ENCODE results near the gene EDEM1. TPM values are rescaled to one million over a fixed set of nuclear protein-coding genes. Genes with fewer than 3 reads are reported as not detected.
A peak's percentile ranks its signal among the peaks of the same experiment; 100 is the strongest.

The EDEM1 gene
- 100 to 1,000 TPM in 1 of 4 donors, 10 to 100 TPM in 3; 72.4 to 121 (median 88.9) TPM for total RNA-seq

DNA sequence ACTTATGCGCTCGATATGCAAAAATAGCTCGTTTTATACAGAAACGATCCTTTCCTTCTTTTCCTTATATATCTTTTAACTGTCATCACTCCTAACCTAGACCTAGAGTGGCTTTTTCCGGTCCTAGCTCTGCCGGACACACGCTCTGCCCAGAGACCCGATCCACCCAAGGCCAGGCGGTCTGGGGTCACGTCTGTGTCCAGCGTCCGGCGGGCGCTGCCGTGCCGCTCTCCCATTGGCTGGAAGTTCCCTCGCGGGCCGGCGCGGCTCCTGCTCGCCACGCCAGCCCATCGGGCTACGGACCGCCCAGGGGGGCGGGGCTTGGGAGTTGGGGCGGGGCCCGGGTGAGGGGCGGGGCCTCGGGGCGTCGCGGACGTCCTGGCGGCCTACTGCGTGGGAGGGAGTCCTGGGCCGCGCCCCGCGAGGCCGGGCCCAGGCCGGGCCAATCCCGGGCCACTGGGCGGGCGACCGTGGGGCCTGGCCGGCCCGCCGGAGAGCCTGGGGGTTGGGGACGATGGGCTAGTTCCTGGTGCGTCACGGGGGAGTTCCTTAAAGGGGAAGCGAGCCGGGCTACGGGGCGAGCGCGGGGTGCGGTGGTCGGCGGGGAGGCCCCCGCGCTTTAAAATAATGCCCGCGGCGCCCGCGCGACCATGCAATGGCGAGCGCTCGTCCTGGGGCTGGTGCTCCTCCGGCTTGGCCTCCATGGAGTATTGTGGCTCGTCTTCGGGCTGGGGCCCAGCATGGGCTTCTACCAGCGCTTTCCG lies at the start of gene EDEM1:
EDEM1 (plus strand) TSS at position 552 of the 764 bp plus-strand sequence; CDS start at position 651, 99 bp downstream.
- 0 to 1% methylated on average over 21 to 48 of the region's 78 CpGs for WGBS, 2 donors
- peak; percentile 93 to 98 for DNase-seq (ENCODE audit: low spot score in 2 of 2)
- H3K4me3 ChIP-seq (ENCODE audit: low read depth, poor library complexity, severe bottlenecking), result peak within 1 kb of the TSS; percentile 80
- intact Hi-C loops (cut with DNase I; ENCODE audit: low total_unique reads), result loop anchor here (5.0 kb wide), 1 partner anchor 40 kb away; no protein-coding TSS in a partner anchor
- peak in 1 of 2 donors; percentile 47 for TF ChIP-seq POLR2A (IDR thresholded peaks at IDR 0.05)
- TF ChIP-seq, protein P1, sequence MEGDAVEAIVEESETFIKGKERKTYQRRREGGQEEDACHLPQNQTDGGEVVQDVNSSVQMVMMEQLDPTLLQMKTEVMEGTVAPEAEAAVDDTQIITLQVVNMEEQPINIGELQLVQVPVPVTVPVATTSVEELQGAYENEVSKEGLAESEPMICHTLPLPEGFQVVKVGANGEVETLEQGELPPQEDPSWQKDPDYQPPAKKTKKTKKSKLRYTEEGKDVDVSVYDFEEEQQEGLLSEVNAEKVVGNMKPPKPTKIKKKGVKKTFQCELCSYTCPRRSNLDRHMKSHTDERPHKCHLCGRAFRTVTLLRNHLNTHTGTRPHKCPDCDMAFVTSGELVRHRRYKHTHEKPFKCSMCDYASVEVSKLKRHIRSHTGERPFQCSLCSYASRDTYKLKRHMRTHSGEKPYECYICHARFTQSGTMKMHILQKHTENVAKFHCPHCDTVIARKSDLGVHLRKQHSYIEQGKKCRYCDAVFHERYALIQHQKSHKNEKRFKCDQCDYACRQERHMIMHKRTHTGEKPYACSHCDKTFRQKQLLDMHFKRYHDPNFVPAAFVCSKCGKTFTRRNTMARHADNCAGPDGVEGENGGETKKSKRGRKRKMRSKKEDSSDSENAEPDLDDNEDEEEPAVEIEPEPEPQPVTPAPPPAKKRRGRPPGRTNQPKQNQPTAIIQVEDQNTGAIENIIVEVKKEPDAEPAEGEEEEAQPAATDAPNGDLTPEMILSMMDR (IDR thresholded peaks at IDR 0.05), result no peak

DNA sequence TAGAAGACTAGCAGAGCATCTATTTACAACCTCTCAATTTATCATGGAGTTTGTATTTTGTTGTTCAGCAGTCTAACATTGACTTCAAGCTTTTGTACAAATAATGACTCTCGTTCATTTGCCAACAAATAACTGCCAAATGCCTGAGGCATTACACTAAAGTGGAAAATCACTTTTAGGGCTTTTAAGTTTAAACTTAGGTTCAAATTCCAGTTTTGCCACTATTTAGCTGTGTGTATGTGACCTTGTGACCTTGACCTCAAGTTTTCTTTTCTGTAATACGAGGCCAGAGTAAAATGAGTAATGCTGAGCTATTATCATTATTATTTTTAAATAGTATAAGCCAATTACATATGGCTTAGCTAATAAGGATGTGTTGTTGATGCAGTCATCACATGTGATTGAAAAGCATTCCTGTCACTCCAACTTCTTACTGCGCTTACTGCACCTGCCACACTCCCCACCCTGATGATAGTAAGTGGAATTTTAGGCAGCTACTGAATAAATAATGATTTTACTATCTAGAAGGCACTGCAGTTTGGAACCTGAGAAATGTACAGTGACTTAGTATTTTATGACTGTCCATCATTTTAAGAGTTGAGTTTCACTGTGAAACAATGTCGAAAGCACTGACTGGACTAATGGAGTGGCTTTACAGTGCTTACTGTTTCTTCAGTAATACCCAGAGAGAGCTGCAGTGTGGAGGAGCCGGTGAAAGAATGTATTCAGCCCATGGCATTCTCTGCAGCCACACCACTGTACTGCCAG lies 49.1 kb upstream of the EDEM1 start:
- TF ChIP-seq POLR2A (IDR thresholded peaks at IDR 0.05), result no peak
- TF ChIP-seq, protein P1 (IDR thresholded peaks at IDR 0.05), result no peak
- intact Hi-C loops (cut with DNase I; ENCODE audit: low total_unique reads), result no loop called here
- no peak overlapping the region for H3K4me3 ChIP-seq (ENCODE audit: low read depth, poor library complexity, severe bottlenecking)
- DNase-seq (ENCODE audit: low spot score in 2 of 2), result no peak
- WGBS, 2 donors, result 38 to 40% methylated on average over 5 of the region's 5 CpGs

DNA sequence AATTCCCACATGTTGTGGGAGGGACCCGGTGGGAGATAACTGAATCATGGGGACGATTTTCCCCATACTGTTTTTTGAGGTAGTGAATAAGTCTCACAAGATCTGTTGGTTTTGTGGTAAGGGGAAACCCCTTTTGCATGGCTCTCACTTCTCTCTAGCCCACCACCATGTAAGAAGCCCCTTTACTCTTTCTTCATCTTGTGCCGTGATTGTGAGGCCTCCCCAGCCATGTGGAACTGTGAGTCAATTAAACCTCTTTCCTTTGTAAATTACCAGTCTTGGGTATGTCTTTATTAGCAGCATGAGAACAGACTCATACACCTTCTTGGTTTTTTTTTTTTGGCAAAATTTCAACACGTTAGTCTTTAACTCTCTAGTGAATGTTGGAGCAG lies 47.3 kb upstream of the EDEM1 start:
- no peak overlapping the region for H3K4me3 ChIP-seq (ENCODE audit: low read depth, poor library complexity, severe bottlenecking)
- no peak for TF ChIP-seq POLR2A (IDR thresholded peaks at IDR 0.05)
- TF ChIP-seq, protein P1 (IDR thresholded peaks at IDR 0.05), result no peak
- intact Hi-C loops (cut with DNase I; ENCODE audit: low total_unique reads), result no loop called here
- 82 to 87% methylated on average over 4 of the region's 4 CpGs for WGBS, 2 donors
- DNase-seq (ENCODE audit: low spot score in 2 of 2), result no peak

DNA sequence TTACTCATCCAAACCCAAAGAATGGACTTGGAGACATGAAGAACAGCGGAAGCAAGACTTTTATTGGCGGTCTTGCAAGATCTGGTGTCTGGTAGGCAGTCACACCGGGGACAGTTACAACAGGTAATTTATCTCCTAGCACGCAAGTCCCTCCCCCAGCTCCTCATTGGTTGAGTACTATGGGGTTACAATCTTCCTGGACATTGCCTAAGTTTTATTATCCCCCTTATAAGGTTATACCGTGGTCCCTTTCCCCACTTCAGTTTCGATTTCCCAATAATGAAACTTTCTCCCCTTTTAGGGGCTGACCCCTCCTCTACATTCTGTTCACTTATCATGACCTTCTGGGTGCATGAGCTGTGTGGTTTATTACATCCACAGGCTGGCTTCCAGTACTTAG lies 46.7 kb upstream of the EDEM1 start:
- intact Hi-C loops (cut with DNase I; ENCODE audit: low total_unique reads), result no loop called here
- WGBS, 2 donors, result 94% methylated on average over 6 of the region's 6 CpGs
- DNase-seq (ENCODE audit: low spot score in 2 of 2), result no peak
- TF ChIP-seq POLR2A (IDR thresholded peaks at IDR 0.05), result no peak
- TF ChIP-seq, protein P1 (IDR thresholded peaks at IDR 0.05), result no peak
- H3K4me3 ChIP-seq (ENCODE audit: low read depth, poor library complexity, severe bottlenecking), result no peak overlapping the region

DNA sequence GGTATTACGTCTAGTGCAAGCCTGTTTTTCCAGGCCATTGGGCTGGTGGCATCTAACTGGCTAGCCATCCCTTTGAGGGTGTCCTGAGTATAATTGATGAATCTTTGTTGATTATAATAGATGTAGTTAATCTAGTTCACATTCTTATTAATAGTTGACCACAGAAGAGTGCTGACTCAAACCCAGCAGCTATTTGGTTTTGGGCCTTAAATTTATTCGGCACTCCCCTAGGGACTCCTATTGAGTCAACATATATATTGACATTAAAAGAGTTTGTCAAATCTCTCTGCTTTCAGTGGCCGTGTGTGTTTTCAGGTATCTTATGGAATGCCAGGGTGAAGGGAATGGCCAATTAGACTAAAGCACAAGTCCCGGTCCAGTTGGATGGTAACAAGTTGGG lies 45.7 kb upstream of the EDEM1 start:
- no peak overlapping the region for H3K4me3 ChIP-seq (ENCODE audit: low read depth, poor library complexity, severe bottlenecking)
- TF ChIP-seq, protein P1 (IDR thresholded peaks at IDR 0.05), result no peak
- no peak for TF ChIP-seq POLR2A (IDR thresholded peaks at IDR 0.05)
- WGBS, 2 donors, result 89 to 95% methylated on average over 4 of the region's 4 CpGs
- no peak for DNase-seq (ENCODE audit: low spot score in 2 of 2)
- intact Hi-C loops (cut with DNase I; ENCODE audit: low total_unique reads), result no loop called here
